Stimulated activated CD8-positive, alpha-beta memory T cell treated with anti-CD3 and anti-CD28 coated beads, Interleukin-15, amount 100 ng/mL, for 4 hours (primary cell): Measurements from ENCODE around the gene ABCA1.

ENCODE experiments used
- DNase-seq, 2 donors: peaks; one replicate each; pipeline ENCODE4 v3.0.0-alpha.2; 2020; ENCODE audit warnings: low read depth in 2 of 2

ABCA1 gene

DNA sequence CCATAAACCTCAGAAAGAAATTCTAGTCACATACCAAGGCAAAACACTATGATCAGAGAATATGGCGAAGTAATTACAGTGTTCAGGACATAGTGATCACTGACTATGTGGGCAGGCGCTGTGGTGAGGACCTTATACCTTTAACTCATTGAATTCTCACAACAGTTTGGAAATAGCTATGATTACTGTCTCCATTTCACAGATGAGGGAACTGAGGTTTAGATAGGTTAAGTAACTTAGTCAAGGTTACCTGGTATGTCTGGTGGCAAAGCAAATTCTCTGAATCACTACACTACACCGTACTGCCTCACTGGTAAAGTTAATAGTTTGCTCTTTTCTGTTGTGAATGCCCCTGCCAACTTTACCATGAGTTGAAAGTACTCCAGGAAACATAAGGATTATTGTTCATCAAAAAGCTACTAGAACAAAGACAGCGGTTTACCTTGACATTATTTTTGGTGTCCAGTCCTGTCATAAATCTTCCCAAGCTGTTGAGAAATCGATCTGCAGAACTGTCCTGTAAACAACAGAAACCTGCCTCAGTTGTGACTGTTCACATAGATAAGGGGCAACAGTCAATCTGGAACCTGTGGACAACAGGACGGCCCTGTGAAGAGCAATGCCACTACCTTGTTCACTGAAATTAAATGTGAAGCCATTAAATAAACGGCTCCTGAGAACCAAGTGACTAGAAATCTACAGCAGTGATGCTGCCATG is 127.7 kb downstream of the ABCA1 start:
- no peak for DNase-seq

DNA sequence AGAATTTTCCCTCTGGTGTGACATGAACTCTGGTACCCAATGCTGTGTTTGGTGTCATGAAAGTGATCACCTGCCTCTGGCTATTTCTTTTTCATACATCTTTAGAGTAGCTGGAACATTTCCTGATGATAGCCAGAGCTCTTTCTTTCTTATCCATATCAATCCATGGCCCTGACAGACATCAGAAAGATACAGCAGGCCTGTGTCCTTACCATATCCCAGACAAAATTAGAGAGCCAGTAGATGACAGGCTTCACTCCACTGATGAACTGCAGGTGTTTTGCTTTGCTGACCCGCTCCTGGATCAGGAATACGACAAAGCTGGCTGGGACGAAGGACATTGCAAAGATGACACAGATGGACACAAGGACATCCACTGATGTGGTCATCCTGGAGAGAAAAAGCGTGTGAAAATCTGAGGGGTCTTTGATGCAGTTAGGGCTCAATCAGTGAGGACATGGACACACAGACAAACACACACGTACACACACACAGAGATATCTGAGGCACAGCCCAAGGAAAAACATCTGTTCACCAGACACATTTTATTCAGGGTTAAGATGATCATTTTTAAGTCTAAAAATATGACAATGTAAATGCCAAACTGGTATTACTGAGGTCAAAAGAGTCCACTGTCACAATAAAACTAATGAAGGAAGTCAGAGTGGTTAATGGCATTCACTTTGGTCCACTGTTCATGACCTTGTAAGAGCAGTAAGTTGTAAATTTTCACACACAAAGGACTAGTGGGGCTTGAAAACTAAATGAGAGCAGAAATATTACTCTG is 129.6 kb downstream of the ABCA1 start:
- DNase-seq, result no peak

DNA sequence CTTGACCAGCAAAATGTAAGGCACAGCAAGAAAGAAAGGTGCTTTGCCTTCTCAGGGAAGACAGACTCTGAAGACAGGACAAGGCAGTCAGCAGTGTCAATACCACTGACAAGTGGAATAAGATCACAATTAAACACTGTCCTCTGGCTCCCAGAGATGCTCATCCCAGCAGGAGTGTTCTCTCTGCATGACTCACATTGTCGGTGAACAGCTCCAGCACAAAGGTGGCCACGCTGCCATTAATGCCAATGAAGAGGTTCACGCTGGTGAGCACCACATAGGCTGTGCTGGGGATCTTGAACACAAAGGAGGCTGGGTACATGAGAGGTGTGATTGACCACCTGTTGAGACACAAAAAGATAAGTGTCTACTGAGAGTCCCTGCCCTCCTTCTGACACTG is 132.1 kb downstream of the ABCA1 start:
- DNase-seq, result no peak

DNA sequence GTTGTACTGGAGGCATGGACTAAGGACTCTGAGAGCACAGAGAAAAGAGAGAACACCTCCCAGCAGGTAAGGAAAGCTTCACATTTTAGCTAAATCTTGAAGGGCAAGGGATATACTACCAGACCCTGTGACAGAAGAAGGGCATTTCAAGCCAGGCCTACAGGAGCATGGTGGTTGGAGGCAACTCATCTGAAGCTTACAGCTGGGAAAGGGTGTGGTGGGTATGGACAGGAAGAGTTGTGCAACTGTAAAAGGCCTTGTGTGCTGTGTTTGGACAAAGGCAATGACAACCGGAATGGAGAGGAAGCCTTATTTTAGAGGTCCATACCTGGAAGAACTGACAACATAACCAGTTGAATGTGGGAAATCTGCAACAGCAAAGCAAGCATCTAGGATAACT is 132.9 kb downstream of the ABCA1 start:
- DNase-seq, result no peak

DNA sequence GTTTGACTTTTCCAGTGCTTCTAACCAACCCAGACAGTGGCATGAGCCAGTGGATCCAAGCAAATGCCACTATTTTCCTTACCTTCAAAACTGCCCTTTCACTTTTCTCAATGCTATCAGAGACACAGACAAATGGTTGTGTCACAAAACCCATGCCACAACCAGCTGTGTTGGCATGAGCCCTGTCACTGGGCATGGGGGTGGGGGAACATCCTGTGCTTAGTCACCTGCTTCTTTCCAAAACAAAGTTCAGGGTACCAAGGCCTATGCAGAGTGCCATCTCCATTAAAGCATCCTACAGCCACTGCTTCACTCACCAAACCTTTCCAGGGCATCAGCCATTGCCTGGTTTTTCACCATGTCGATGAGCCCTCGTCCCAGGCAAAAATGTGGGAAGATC is 133.9 kb downstream of the ABCA1 start:
- no peak for DNase-seq

- DNase-seq, result no peak
Measured at GRCh38 chr9:104788251-104788650, 139.7 kb downstream of the ABCA1 start.

GRCh38 chr9:104787306-104788015 is 140.5 kb downstream of the ABCA1 start:
- DNase-seq, result no peak

DNA sequence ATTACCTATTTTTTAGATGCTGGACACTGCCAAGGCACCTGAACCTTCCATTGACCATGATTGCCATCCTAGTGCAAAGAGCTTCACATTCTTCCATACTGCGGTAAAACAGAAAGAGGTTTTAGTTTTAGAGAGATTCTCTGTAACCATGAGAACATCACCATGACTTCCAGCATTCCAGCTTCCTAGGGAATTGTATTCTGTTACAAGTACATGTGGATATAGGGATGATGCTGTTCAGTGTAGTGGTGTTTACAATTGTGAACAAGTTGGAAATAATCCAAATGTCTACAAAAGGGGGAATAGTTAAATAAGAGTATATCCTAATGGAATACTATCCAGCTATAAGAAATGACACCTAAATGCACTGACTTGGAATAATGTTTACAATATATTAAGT is 141.7 kb downstream of the ABCA1 start:
- DNase-seq, result no peak

GRCh38 chr9:104784098-104784497 is 143.9 kb downstream of the ABCA1 start:
- no peak for DNase-seq

GRCh38 chr9:104783588-104783987 is 144.4 kb downstream of the ABCA1 start:
- DNase-seq, result no peak

GRCh38 chr9:104780796-104781395 is 147.1 kb downstream of the ABCA1 start:
- DNase-seq, result no peak

DNA sequence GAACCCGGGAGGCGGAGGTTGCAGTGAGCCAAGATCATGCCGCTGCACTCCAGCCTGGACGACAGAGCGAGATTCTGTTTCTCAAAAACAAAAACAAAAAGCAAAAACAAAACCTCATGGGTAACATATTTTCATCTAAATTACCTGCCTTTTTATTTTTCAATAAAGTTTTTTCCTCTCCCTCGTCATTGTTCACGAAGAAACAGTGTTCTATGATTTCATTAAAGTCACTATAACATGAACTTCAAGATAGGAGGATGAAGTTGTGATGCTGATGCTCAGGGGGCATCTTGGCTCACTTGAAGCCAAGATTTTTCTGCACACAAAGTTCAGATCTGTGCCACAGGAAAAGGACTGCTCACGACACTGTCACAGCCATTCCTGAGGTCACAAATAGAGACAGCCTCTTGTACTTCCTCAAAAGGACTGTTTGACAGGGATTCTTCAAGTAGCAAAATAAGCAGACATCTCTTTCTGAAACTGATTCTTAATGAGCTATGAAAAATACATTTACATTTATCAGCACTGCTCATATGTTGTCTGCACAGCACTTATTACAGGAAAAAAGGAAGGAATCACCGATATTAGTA is 147.9 kb downstream of the ABCA1 start:
- DNase-seq, result no peak

GRCh38 chr9:104779334-104779733 is 148.6 kb downstream of the ABCA1 start:
- DNase-seq, result no peak

- no peak for DNase-seq
Measured at GRCh38 chr9:104778802-104779201, 149.2 kb downstream of the ABCA1 start.

DNA sequence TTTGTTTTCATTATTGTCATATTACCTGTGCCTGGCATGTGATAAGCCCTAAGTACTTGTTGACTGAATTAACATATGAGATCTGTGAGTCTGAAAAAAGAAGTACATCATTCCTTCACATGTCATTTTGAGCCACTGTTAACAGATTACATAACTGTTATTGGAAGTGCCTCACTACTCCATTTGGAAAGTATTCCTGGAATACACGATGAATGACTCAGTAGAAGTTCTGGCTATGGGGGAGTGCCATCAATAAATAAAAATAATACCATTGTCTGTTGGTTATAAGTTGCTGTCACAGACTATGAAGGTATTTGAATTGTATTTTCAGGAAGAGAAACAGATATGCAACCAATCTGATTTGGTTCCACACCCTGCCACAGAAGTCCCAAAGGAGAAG is 151.2 kb downstream of the ABCA1 start:
- no peak for DNase-seq

DNA sequence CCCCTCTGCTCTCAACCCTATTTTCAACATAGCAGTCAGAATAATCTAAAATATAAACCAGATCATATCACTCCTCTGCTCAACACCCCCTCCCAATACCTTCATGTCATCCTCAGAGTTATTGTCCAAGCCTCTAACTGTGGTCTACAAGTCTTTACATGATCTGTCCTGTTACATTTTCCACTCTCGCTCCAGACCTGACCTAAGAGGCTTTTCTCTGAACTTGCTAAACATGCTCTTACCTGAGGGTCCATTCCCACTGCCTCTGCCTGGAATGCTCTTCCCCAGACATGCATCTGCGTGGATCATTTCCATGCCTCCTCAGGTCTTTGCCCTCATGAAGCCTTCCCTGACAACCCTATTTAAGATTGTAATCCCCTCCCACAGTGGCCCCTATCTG is 152.0 kb downstream of the ABCA1 start:
- no peak for DNase-seq

GRCh38 chr9:104775574-104775936 is 152.4 kb downstream of the ABCA1 start:
- DNase-seq, result no peak

GRCh38 chr9:104774831-104775573 is 153.0 kb downstream of the ABCA1 start:
- no peak for DNase-seq

DNA sequence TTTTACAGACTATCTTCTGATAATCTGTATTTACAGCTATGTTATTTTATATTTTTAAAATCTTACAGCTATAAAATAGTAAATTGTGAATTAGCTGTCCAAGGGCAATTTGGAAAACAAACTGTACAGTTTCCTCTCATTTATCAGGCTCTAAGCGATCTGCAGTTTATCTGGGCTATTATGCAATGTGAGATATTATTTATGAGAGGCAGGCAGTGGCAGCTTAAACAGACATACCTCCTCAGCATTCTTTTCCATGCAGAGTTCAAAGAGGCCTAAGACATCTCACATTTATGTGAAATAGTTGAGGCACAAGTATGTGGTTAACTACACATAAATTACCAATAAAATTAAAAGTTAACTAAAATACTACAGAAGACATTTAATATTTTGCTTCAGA is 153.8 kb downstream of the ABCA1 start:
- DNase-seq, result no peak

GRCh38 chr9:104772714-104773510 is 155.0 kb downstream of the ABCA1 start:
- DNase-seq, result no peak

- DNase-seq, result no peak
Measured at GRCh38 chr9:104769655-104770054, 158.3 kb downstream of the ABCA1 start.
